ENCODE measurements around the gene ASPSCR1. TPM values are rescaled to one million over a fixed set of nuclear protein-coding genes. Genes with fewer than 3 reads are reported as not detected.

The ASPSCR1 gene
- total RNA-seq, 1 experiment from 2014 or later: 54.9 TPM

GRCh38 chr17:82009413-82009812 lies 32.0 kb downstream of the ASPSCR1 start:
- H3K9me2 ChIP-seq (ENCODE audit: insufficient read depth): no peaks in the 10 kb centered on the region
- intact Hi-C loops (cut with micrococcal nuclease; ENCODE audit: unreplicated experiment): no loop called here
- no peak overlapping the region for H3K4me3 ChIP-seq
- H3K36me3 ChIP-seq (ENCODE audit: low read depth): no peaks in the 10 kb centered on the region
- H3F3A ChIP-seq (ENCODE audit: insufficient read depth, low read depth): no peaks in the 10 kb centered on the region
- no peak for DNase-seq
- peaks cover under 1% of the 10 kb centered on the region; the same call in 1 of the 2 replicates for H3K4me1 ChIP-seq (replicated peaks; ENCODE audit: insufficient read depth)
- no peaks in the 10 kb centered on the region for H3K79me2 ChIP-seq (ENCODE audit: low read depth)
- TF ChIP-seq CTCF (conservative IDR thresholded peaks at IDR 0.05): no peak
- no peak for TF ChIP-seq EZH2 (IDR thresholded peaks at IDR 0.05; ENCODE audit: low read depth)
- H4K20me1 ChIP-seq (ENCODE audit: insufficient read depth): no peaks in the 10 kb centered on the region
- POLR2A ChIA-PET (ENCODE audit: unreplicated experiment): interaction anchor here (0.6 kb wide), 1 partner anchor 11 kb away, joined by 13 read pairs; no protein-coding TSS in a partner anchor
- no TSS peak for BruUV-seq (replicated peaks)
- CTCF ChIA-PET: interaction anchor here (0.6 kb wide), 1 partner anchor 54 kb away, joined by 5 read pairs; no protein-coding TSS in a partner anchor
- no peaks in the 10 kb centered on the region for H3K9me3 ChIP-seq (ENCODE audit: insufficient read depth, low read depth)
- H3K27me3 ChIP-seq (ENCODE audit: insufficient read depth, low read depth): no peaks in the 10 kb centered on the region
- H3K4me2 ChIP-seq: no peak overlapping the region
- H3K27ac ChIP-seq: no peak overlapping the region
- no peak overlapping the region for H2AFZ ChIP-seq

GRCh38 chr17:82010575-82011525 lies 33.4 kb downstream of the ASPSCR1 start:
- intact Hi-C loops (cut with micrococcal nuclease; ENCODE audit: unreplicated experiment): no loop called here
- no peaks in the 10 kb centered on the region for H3K4me1 ChIP-seq (replicated peaks; ENCODE audit: insufficient read depth)
- no peaks in the 10 kb centered on the region for H3F3A ChIP-seq (ENCODE audit: insufficient read depth, low read depth)
- no peaks in the 10 kb centered on the region for H3K36me3 ChIP-seq (ENCODE audit: low read depth)
- no peak overlapping the region for H3K27ac ChIP-seq
- DNase-seq: no peak
- ChIA-PET POLR2A (ENCODE audit: unreplicated experiment) (no interaction called here), CTCF (no interaction called here)
- no TSS peak for BruUV-seq (replicated peaks)
- H4K20me1 ChIP-seq (ENCODE audit: insufficient read depth): no peaks in the 10 kb centered on the region
- H3K9me3 ChIP-seq (ENCODE audit: insufficient read depth, low read depth): no peaks in the 10 kb centered on the region
- no peak for TF ChIP-seq EZH2 (IDR thresholded peaks at IDR 0.05; ENCODE audit: low read depth)
- no peak for TF ChIP-seq CTCF (conservative IDR thresholded peaks at IDR 0.05)
- H3K9me2 ChIP-seq (ENCODE audit: insufficient read depth): no peaks in the 10 kb centered on the region
- no peaks in the 10 kb centered on the region for H3K27me3 ChIP-seq (ENCODE audit: insufficient read depth, low read depth)
- H3K4me3 ChIP-seq: no peak overlapping the region
- H2AFZ ChIP-seq: no peak overlapping the region
- H3K79me2 ChIP-seq (ENCODE audit: low read depth): no peaks in the 10 kb centered on the region
- no peak overlapping the region for H3K4me2 ChIP-seq

- intact Hi-C loops (cut with micrococcal nuclease; ENCODE audit: unreplicated experiment): no loop called here
Observed at GRCh38 chr17:82011617-82012187, 34.3 kb downstream of the ASPSCR1 start.

More at GRCh38 chr17:82011617-82012187, 34.3 kb downstream of the ASPSCR1 start:
- H3K79me2 ChIP-seq (ENCODE audit: low read depth): no peaks in the 10 kb centered on the region
- no peak overlapping the region for H3K27ac ChIP-seq
- no peak overlapping the region for H2AFZ ChIP-seq
- no peak overlapping the region for H3K4me2 ChIP-seq
- no peaks in the 10 kb centered on the region for H3K4me1 ChIP-seq (replicated peaks; ENCODE audit: insufficient read depth)
- no peaks in the 10 kb centered on the region for H3K9me2 ChIP-seq (ENCODE audit: insufficient read depth)
- no peaks in the 10 kb centered on the region for H4K20me1 ChIP-seq (ENCODE audit: insufficient read depth)
- no peaks in the 10 kb centered on the region for H3K27me3 ChIP-seq (ENCODE audit: insufficient read depth, low read depth)
- no peak overlapping the region for H3K4me3 ChIP-seq
- DNase-seq: no peak
- H3K36me3 ChIP-seq (ENCODE audit: low read depth): no peaks in the 10 kb centered on the region
- TF ChIP-seq EZH2 (IDR thresholded peaks at IDR 0.05; ENCODE audit: low read depth) (no peak), CTCF (conservative IDR thresholded peaks at IDR 0.05) (no peak)
- POLR2A ChIA-PET (ENCODE audit: unreplicated experiment): no interaction called here
- CTCF ChIA-PET: no interaction called here
- H3F3A ChIP-seq (ENCODE audit: insufficient read depth, low read depth): no peaks in the 10 kb centered on the region
- no peaks in the 10 kb centered on the region for H3K9me3 ChIP-seq (ENCODE audit: insufficient read depth, low read depth)
- no TSS peak for BruUV-seq (replicated peaks)
